Kidney (tissue), 14 donors: ENCODE measurements around the gene SMARCD2. TPM values are rescaled to one million over a fixed set of nuclear protein-coding genes. Genes with fewer than 3 reads are reported as not detected.

Source experiments
- DNase-seq, 5 donors: peaks; one replicate each; pipeline ENCODE4 v3.0.0-alpha.2; 2013 to 2020
- FAIRE-seq: peaks from 2 replicates; lab custom pipeline; 2012; peaks lifted over from hg19 to GRCh38; lab: Jason Lieb, UNC
- H3K27ac ChIP-seq, 2 donors: one replicate each; pipeline ENCODE4 v1.7.0; 2013; ENCODE audit warnings: low read depth in 2 of 2, low read length in 2 of 2, inconsistent platforms in 1 of 2
- H3K27me3 ChIP-seq: one replicate; pipeline ENCODE4 v1.7.1; 2013; ENCODE audit warnings: low read length, inconsistent platforms; ENCODE audit not compliant: control insufficient read depth, insufficient read depth
- H3K36me3 ChIP-seq, 3 donors: one replicate each; pipeline versions ENCODE4 v1.7.0 to v1.7.1; 2013; ENCODE audit warnings: low read length in 3 of 3, control low read depth in 1 of 3, inconsistent platforms in 1 of 3; ENCODE audit not compliant: insufficient read depth in 3 of 3, control insufficient read depth in 2 of 3
- H3K4me1 ChIP-seq, 3 donors: one replicate each; pipeline versions ENCODE4 v1.7.0 to v1.7.1; 2013; ENCODE audit warnings: low read length in 3 of 3, inconsistent platforms in 1 of 3, low read depth in 1 of 3; ENCODE audit not compliant: control insufficient read depth in 2 of 3, insufficient read depth in 2 of 3
- H3K4me3 ChIP-seq, 3 donors: one replicate each; pipeline versions ENCODE4 v1.7.0 to v1.8.1; 2013; ENCODE audit warnings: low read length in 3 of 3, control low read depth in 1 of 3, inconsistent platforms in 1 of 3
- H3K9ac ChIP-seq, 3 donors: one replicate each; pipeline versions ENCODE4 v1.7.0 to v1.7.1; 2013; ENCODE audit warnings: low read length in 3 of 3, control low read depth in 1 of 3, inconsistent platforms in 1 of 3
- H3K9me3 ChIP-seq, 3 donors: one replicate each; pipeline versions ENCODE4 v1.7.0 to v1.7.1; 2013; ENCODE audit warnings: low read length in 3 of 3, control low read depth in 1 of 3, inconsistent platforms in 1 of 3; ENCODE audit not compliant: control insufficient read depth in 2 of 3, insufficient read depth in 1 of 3
- intact Hi-C: fragments of 100-400 bp; cut with DNase I; formaldehyde crosslinking; loops from one replicate; pipeline ENCODE4 v1.11.1; 2022
- polyA plus RNA-seq: library from polyadenylated mRNA; stranded (reverse); fragments of 350-450 nt; fragmentation: Illumina TruSeq; extraction: RNeasy Lipid Tissue Mini Kit (QIAGEN cat#74804); gene quantifications from one replicate; pipeline ENCODE4 v1.2.3, GENCODE V29; 2014; ENCODE audit warnings: low read depth, low replicate concordance; ENCODE audit not compliant: insufficient read depth
- total RNA-seq: library from RNA; stranded (reverse); fragmentation: NEBNext Ultra II Directional; extraction: Animal tissue kit (Norgen Biotek cat#: 25700); gene quantifications from one replicate; pipeline ENCODE4 v1.2.1, GENCODE V29; 2021
- TF ChIP-seq, protein P1 (sequence below): IDR thresholded peaks from 3 replicates; pipeline ENCODE4 v1.5.1; 2012; ENCODE audit warnings: mild to moderate bottlenecking, moderate library complexity, borderline replicate concordance; ENCODE audit not compliant: insufficient read depth; ENCODE audit errors: extremely low read depth
- donor health status: control.
- donor health status: control.
- donor health status: control.
- donor health status: control.
- donor health status: control.
- donor health status: DM: yes; HTN: yes; CAD: no.
- donor health status: Normal renal cell carcinoma (clear cell type).

Gene SMARCD2
- total and polyA plus RNA-seq, 2 donors from 2014 or later = 39.9 to 65.1 TPM

DNA sequence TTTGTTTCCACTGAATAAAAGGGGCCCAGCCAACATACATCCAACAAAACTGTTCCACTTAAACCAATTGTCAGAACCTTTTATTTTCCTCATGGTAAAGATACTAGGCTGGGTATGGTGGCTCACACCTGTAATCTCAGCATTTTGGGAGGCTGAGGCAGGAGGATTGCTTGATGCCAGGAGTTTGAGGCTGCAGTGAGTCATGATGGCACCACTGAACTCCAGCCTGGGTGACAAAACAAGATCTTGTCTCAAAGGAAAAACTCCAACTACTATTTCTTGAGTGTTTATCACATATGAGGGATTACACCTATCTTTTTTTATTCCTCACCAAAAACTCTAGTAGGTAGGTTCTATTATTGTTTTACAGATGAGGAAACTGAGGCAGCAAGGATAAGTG, 19.9 kb downstream of the SMARCD2 start:
- no peak overlapping the region for H3K27ac ChIP-seq
- no peak overlapping the region for H3K9ac ChIP-seq
- intact Hi-C loops = no loop called here
- DNase-seq (no peak), FAIRE-seq (no peak)
- no peak overlapping the region for H3K4me3 ChIP-seq
- TF ChIP-seq, protein P1, sequence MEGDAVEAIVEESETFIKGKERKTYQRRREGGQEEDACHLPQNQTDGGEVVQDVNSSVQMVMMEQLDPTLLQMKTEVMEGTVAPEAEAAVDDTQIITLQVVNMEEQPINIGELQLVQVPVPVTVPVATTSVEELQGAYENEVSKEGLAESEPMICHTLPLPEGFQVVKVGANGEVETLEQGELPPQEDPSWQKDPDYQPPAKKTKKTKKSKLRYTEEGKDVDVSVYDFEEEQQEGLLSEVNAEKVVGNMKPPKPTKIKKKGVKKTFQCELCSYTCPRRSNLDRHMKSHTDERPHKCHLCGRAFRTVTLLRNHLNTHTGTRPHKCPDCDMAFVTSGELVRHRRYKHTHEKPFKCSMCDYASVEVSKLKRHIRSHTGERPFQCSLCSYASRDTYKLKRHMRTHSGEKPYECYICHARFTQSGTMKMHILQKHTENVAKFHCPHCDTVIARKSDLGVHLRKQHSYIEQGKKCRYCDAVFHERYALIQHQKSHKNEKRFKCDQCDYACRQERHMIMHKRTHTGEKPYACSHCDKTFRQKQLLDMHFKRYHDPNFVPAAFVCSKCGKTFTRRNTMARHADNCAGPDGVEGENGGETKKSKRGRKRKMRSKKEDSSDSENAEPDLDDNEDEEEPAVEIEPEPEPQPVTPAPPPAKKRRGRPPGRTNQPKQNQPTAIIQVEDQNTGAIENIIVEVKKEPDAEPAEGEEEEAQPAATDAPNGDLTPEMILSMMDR = no peak
- no peaks in the 10 kb centered on the region for H3K9me3 ChIP-seq
- peaks cover 0 to 18% (median 17%) of the 10 kb centered on the region in 3 donors for H3K4me1 ChIP-seq
- H3K27me3 ChIP-seq = no peaks in the 10 kb centered on the region
- peaks cover 33 to 74% (median 57%) of the 10 kb centered on the region in 3 donors for H3K36me3 ChIP-seq

DNA sequence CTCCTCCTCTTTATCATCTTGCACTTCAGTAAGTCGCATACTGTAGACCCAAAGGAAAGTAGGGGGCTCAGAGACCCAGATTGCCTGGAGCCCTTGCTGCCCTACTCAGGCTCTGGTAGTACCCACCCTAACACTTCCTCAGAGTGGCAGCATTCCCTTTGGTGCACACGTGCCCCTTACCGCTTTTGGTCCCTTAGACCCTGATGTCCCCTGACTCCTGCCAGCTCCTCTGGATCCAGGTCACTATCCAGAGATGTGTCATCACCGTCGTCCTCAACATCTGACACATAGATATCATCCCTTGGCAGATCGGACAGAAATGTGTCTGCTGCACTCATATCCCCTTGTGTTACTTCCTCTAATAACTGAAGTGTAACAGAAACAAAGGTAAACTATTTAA, 20.7 kb downstream of the SMARCD2 start:
- intact Hi-C loops = no loop called here
- FAIRE-seq (no peak), DNase-seq (no peak)
- Histone ChIP-seq H3K9me3 (no peaks in the 10 kb centered on the region), H3K4me3 (no peak overlapping the region), H3K9ac (no peak overlapping the region), H3K4me1 (peaks cover 0 to 18% (median 17%) of the 10 kb centered on the region in 3 donors), H3K27me3 (no peaks in the 10 kb centered on the region), H3K36me3 (peaks cover 33 to 81% (median 62%) of the 10 kb centered on the region in 3 donors), H3K27ac (no peak overlapping the region)
- TF ChIP-seq, protein P1 = no peak

DNA sequence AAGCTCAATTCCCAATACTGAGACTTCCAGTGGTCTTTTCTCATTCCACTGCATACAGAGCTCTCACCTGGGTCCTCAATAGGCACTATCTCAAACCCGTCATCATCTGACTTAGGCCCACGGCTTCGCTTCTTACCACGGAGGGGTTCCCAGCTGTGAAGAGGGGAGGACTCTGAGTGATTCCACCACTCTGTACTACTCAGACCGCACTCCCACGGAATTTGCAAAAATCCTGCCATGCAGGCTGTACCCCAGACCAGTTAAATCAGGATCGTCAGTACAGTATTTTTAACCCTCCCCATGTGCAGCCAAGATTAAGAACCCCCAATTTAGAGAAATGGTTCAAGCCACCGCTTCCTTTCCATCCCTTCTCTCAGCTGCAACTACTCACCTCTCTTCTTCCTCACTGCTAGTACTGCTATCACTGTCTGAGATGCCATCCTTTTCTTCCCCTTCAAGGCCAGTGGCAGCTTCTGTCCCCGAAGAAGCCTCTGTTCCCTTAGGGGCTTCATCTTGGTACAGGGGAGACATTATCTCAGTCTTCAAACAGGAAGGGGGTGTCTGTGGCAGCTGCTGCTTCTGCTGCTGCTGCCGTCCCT, 21.4 kb downstream of the SMARCD2 start:
- H3K36me3 ChIP-seq = peaks cover 33 to 88% (median 69%) of the 10 kb centered on the region in 3 donors
- intact Hi-C loops = no loop called here
- FAIRE-seq = no peak

More for the DNA sequence above, 21.4 kb downstream of the SMARCD2 start:
- no peak for DNase-seq
- Histone ChIP-seq H3K9me3 (no peaks in the 10 kb centered on the region), H3K9ac (no peak overlapping the region), H3K4me3 (no peak overlapping the region), H3K27me3 (no peaks in the 10 kb centered on the region), H3K27ac (no peak overlapping the region), H3K4me1 (peaks cover 0 to 17% (median 13%) of the 10 kb centered on the region in 3 donors)
- TF ChIP-seq, protein P1 = no peak
